Smooth muscle cell of bladder (primary cell): ENCODE measurements around the gene NRL. TPM values are rescaled to one million over a fixed set of nuclear protein-coding genes. Genes with fewer than 3 reads are reported as not detected.

Experiments
- total RNA-seq: library from RNA; depleted of rRNA; stranded (reverse); fragments of >200 nt; gene quantifications from 2 replicates; pipeline ENCODE4 v1.2.3, GENCODE V29; 2014

NRL gene
- 0.28 and 0.46 TPM in 2 replicates for total RNA-seq

GRCh38 chr14:24114532-24115421 is at the start of gene NRL, which contains the start of gene DCAF11:
Gene NRL, minus strand, starts transcription at chr14:24114949. Its CDS starts 32,101 bp downstream, at chr14:24082848.
Gene DCAF11, plus strand, starts transcription at chr14:24114777. Its CDS starts 818 bp downstream, at chr14:24115595.

GRCh38 chr14:24160850-24161804 is 46.4 kb upstream of the NRL start, which contains the start of gene IRF9:
Gene IRF9, plus strand, starts transcription at chr14:24161265. Its CDS starts 880 bp downstream, at chr14:24162145.

GRCh38 chr14:24146978-24147760 is 32.4 kb upstream of the NRL start, which contains the start of gene RNF31:
Gene RNF31, plus strand, starts transcription at chr14:24147498. Its CDS starts 201 bp downstream, at chr14:24147699.

GRCh38 chr14:24146453-24146977 is 31.8 kb upstream of the NRL start, which contains the start of gene PSME2:
Gene PSME2, minus strand, starts transcription at chr14:24146610. Its CDS starts 29 bp downstream, at chr14:24146581.

GRCh38 chr14:24141097-24141880 is 26.5 kb upstream of the NRL start, which contains the start of gene EMC9:
Gene EMC9, minus strand, starts transcription at chr14:24141591. Its CDS starts 287 bp downstream, at chr14:24141304.

GRCh38 chr14:24135834-24136683 is 21.3 kb upstream of the NRL start, which contains the start of gene PSME1:
Gene PSME1, plus strand, starts transcription at chr14:24136194. Its CDS starts 69 bp downstream, at chr14:24136263.

GRCh38 chr14:24130380-24130716 is 15.6 kb upstream of the NRL start, which contains the start of gene FITM1:
Gene FITM1, plus strand, starts transcription at chr14:24130659. Its CDS starts 905 bp downstream, at chr14:24131564.

GRCh38 chr14:24093901-24094840 is 20.6 kb downstream of the NRL start, which contains the start of gene PCK2:
Gene PCK2, plus strand, starts transcription at chr14:24094311. Its CDS starts 95 bp downstream, at chr14:24094406.

GRCh38 chr14:24071144-24071697 is 43.5 kb downstream of the NRL start, which contains the start of gene CPNE6:
Gene CPNE6, plus strand, starts transcription at chr14:24071562. Its CDS starts 1,375 bp downstream, at chr14:24072937.

GRCh38 chr14:24051789-24052655 is 62.7 kb downstream of the NRL start, which contains the start of gene CARMIL3:
Gene CARMIL3, plus strand, starts transcription at chr14:24052009. Its CDS starts 145 bp downstream, at chr14:24052154.

Other genes with a start within 250 kb of the NRL start
- gene DHRS4, start 161.2 kb downstream of the NRL start, total RNA-seq, result 49.8 and 69.3 TPM in 2 replicates
- 13.9 and 16.8 TPM in 2 replicates for gene DHRS4L2, start 126.0 kb downstream of the NRL start, total RNA-seq
- under 0.01 TPM in 2 replicates for gene CARMIL3, start 62.9 kb downstream of the NRL start, total RNA-seq
- gene CPNE6, start 43.4 kb downstream of the NRL start, total RNA-seq, result not detected in 2 replicates
- gene PCK2, start 20.6 kb downstream of the NRL start, total RNA-seq, result 20.1 and 38.3 TPM in 2 replicates
- 50.9 and 53.0 TPM in 2 replicates for gene DCAF11, start 172 bp downstream of the NRL start, total RNA-seq
- under 0.01 TPM in 1 of 2 replicates, not detected in the other for gene FITM1, start 15.7 kb upstream of the NRL start, total RNA-seq
- 104 and 134 TPM in 2 replicates for gene PSME1, start 21.2 kb upstream of the NRL start, total RNA-seq
- 17.4 and 17.8 TPM in 2 replicates for gene EMC9, start 26.6 kb upstream of the NRL start, total RNA-seq
- 83.8 and 104 TPM in 2 replicates for gene PSME2, start 31.7 kb upstream of the NRL start, total RNA-seq
- gene RNF31, start 32.5 kb upstream of the NRL start, total RNA-seq, result 25.0 and 32.0 TPM in 2 replicates
- gene IRF9, start 46.3 kb upstream of the NRL start, total RNA-seq, result 65.7 and 69.2 TPM in 2 replicates
- gene REC8, start 57.1 kb upstream of the NRL start, total RNA-seq, result 0.85 and 1.2 TPM in 2 replicates
- gene IPO4, start 73.9 kb upstream of the NRL start, total RNA-seq, result 27.4 and 27.8 TPM in 2 replicates
- 50.9 and 58.4 TPM in 2 replicates for gene TM9SF1, start 80.5 kb upstream of the NRL start, total RNA-seq
- gene TSSK4, start 90.7 kb upstream of the NRL start, total RNA-seq, result 0.14 and 0.28 TPM in 2 replicates
- 19.7 and 20.3 TPM in 2 replicates for gene CHMP4A, start 98.5 kb upstream of the NRL start, total RNA-seq
- 16.2 and 17.7 TPM in 2 replicates for gene MDP1, start 101.1 kb upstream of the NRL start, total RNA-seq
- 226 and 239 TPM in 2 replicates for gene NEDD8, start 117.4 kb upstream of the NRL start, total RNA-seq
- 123 and 126 TPM in 2 replicates for gene GMPR2, start 118.0 kb upstream of the NRL start, total RNA-seq
- gene TINF2, start 127.7 kb upstream of the NRL start, total RNA-seq, result 37.0 and 42.7 TPM in 2 replicates
- gene TGM1, start 148.2 kb upstream of the NRL start, total RNA-seq, result 0.71 and 1.6 TPM in 2 replicates
- gene RABGGTA, start 156.6 kb upstream of the NRL start, total RNA-seq, result 16.6 and 20.1 TPM in 2 replicates
- 7.2 and 10.5 TPM in 2 replicates for gene DHRS1, start 184.8 kb upstream of the NRL start, total RNA-seq
- 14.2 and 17.1 TPM in 2 replicates for gene NOP9, start 184.9 kb upstream of the NRL start, total RNA-seq
- gene CIDEB, start 193.0 kb upstream of the NRL start, total RNA-seq, result 1.00 and 1.8 TPM in 2 replicates
- gene LTB4R2, start 195.2 kb upstream of the NRL start, total RNA-seq, result 1.6 and 2.7 TPM in 2 replicates
- 0.71 and 1.9 TPM in 2 replicates for gene LTB4R, start 196.6 kb upstream of the NRL start, total RNA-seq
- gene ADCY4, start 220.1 kb upstream of the NRL start, total RNA-seq, result 3.4 and 5.3 TPM in 2 replicates
- 2.5 and 2.8 TPM in 2 replicates for gene RIPK3, start 225.0 kb upstream of the NRL start, total RNA-seq